Stimulated activated CD4-positive, alpha-beta T cell treated with anti-CD3 and anti-CD28 coated beads, Interleukin-12 subunit alpha, Interleukin-12 subunit beta, amount 100 ng/mL, for 24 hours (primary cell): ENCODE data around the gene CDC42BPB.

ENCODE experiments used
- DNase-seq, 2 experiments: peaks; one replicate each; pipeline ENCODE4 v3.0.0-alpha.2; 2020; ENCODE audit warnings: low read depth in 2 of 2

Gene CDC42BPB

GRCh38 chr14:103057372-103058163, at the start of gene CDC42BPB:
Gene CDC42BPB, minus strand, starts transcription at chr14:103057549. Its CDS starts 376 bp downstream, at chr14:103057173.
- peak; percentile 24 to 53 for DNase-seq

DNA sequence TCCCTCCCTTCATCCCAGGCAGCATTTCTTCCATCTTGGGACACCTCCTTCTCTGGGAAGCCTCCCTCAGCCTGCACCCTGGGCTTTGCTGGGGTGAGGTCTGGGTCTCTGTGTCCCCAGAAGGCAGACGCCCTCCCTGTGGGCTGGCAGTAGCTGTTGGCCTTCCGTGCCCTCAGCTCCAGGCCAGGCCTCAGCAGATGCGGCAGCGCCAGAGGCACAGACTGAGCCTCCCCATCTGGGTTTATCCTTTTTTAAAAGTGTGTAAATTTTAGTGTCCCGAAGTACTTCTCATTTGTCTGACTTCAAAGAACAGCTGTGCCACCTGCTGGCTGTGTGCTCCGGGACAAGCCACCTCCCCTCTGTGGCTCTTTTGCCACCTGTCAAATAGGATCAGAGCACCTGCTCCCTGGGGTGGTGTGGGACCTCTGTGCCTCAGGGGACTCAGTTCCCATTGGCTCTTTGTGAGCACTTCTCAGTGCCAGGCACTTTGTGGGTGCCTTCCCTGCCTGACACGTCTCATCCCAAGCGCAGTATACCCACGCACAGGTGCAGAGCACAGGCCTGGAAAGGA, 48.3 kb upstream of the CDC42BPB start:
- DNase-seq, result no peak

- DNase-seq, result peak; percentile 43 to 56
Observed at GRCh38 chr14:103104654-103105452, 47.5 kb upstream of the CDC42BPB start.

DNA sequence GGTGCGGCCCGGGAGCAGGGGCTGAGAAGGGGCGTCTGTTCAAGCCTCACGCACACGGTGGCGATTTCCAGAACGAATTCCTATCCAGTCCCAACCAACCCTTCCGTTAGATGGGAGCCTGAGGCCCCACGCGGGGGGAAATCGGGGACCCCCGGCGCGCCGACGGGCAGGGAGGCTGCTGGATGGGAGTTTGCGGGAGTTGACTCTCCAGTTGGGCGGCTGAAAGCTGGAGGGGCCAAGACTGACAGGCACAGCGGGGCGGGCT, 47.0 kb upstream of the CDC42BPB start:
- no peak for DNase-seq

DNA sequence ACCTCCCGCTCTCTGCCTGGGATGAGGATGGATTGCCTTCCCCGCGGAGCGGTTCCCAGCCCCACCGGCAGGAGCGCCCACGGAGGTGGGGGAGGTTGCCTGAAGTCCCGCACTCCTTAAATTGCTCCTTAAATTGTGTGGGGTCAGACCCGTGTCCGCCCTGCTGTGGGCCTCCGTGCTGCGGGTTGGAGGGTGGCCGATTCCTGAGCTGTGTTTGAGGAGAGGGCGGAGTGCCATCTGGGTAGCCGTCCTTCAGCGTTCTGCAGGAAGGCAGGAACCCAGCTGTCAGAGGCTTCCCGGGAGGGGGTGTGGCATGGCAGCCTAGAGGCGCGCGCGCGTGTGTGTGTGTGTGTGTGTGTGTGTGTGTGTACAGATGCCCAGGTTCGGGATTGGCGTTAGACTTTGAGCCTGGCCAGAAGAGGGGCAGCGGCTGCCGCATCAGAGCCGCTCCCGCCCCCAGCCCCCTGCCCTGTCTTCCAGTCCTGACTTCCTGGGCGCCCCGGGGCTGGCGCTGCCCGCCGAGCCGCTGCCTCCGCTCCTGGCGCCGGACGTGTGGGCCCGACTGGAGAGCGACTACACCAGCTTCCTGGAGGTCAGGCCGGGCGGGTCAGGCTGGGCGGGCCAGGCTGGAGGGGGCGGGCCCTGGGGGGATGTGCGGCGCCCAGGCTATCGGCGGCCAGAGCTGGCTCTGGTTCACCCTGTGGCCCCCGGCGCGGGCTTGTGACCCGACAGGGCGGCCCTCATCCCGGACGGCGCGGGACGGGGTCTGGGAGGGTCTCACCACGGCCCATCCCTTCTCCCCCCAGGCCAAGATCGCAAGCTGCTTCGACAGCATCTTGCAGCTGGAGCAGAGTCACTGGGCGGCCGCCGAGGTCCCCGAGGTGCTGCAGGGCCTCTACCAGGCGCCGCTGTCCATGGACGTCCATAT, 46.4 kb upstream of the CDC42BPB start:
- DNase-seq, result no peak

GRCh38 chr14:103102689-103103260, 45.4 kb upstream of the CDC42BPB start:
- DNase-seq, result no peak

GRCh38 chr14:103101963-103102688, 44.8 kb upstream of the CDC42BPB start:
- no peak for DNase-seq

- no peak for DNase-seq
Observed at GRCh38 chr14:103101257-103101962, 44.1 kb upstream of the CDC42BPB start.

DNA sequence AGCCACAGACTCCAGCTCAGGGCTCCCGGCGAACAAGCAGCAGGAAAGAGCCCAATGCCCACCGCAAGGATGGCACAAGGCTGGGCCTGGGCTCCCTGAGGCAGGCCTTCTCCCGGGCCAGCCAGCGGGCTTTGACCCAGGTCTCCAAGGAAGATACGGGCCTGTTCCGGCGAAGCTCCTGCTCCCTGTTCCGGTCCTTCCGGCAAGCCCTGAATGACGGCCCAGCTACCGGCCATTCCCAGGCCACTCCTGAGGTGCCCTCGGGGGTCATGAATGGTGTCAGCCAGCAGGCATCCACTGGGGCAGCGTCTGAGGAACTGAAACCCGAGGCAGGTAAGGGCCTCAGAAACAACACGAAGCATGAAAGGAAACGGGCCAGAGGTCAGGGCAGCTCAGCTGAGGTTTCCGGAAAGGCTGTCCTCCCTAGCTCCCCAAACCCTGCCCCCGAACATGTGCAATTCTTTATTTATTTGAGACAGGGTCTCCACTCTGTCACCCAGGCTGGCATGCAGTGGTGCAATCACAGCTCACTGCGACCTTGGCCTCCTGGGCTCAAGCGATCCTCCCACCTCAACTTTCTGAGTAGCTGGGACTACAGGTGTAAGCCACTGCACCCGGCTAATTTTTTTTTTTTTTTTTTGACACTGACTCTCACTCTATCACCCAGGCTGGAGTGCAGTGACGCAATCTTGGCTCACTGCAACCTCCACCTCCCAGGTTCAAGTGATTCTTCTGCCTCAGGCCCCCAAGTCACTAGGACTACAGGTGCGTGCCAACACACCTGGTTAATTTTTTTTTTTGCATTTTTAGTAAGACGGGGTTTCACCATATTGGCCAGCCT, 43.2 kb upstream of the CDC42BPB start:
- no peak for DNase-seq

DNA sequence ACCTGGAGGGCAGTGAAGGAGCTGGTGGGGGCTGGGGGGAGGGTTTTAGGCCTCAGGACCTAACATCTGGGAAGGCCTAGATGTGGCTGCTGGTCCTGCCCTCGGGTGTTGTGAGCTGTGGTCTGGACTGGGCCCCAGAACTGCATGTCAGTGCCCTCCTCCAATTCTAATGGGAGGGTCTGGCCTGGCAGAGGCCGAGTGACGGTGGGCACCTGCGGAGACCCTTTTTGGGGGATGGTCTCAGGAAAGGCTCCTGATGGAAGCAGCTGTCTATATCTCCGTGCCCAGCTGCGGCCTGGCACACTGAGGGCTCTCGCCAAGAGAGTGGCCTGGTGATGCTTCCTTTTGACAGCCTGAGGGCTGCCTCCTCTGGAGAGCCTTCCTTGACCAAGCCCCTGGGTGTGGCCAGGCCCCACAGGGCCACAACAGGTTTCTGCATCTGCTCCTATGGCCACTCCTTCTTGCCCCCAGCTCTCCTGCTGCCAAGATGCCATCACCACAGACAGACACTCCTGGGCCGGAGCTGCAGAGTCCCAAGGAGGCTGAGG, 42.5 kb upstream of the CDC42BPB start:
- no peak for DNase-seq

DNA sequence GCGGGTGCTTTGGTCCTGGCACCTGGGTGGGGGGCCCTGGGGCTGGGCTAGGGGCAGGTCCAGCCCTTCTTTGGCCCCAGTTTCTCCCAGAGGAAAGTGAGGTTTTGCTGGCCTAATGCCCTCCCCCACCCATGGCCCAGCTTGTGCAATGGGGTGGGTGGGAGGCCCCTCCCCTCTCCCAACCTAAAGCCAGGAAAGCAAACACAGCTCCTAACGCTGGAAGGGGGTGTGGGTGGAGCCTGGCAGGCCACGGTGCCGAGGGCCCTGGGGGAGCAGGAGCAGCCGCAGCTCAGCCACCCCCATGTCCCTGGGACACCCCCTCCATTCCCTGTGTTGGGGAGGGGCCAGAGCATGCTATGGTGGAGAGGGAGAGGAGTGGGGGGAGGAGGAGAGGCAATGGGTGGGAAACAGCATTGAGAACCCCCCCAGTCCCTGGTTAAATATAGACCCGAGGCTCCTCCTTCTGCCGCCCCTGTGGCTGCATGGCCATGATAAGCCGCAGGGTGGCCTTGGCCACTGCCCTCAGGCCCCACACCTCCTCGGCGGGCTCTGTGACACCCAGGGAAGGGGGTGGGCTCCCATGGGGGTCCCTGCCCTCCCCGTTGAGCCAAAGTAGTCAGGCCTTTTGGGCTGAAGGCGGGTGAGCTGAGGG, 41.9 kb upstream of the CDC42BPB start:
- no peak for DNase-seq

DNA sequence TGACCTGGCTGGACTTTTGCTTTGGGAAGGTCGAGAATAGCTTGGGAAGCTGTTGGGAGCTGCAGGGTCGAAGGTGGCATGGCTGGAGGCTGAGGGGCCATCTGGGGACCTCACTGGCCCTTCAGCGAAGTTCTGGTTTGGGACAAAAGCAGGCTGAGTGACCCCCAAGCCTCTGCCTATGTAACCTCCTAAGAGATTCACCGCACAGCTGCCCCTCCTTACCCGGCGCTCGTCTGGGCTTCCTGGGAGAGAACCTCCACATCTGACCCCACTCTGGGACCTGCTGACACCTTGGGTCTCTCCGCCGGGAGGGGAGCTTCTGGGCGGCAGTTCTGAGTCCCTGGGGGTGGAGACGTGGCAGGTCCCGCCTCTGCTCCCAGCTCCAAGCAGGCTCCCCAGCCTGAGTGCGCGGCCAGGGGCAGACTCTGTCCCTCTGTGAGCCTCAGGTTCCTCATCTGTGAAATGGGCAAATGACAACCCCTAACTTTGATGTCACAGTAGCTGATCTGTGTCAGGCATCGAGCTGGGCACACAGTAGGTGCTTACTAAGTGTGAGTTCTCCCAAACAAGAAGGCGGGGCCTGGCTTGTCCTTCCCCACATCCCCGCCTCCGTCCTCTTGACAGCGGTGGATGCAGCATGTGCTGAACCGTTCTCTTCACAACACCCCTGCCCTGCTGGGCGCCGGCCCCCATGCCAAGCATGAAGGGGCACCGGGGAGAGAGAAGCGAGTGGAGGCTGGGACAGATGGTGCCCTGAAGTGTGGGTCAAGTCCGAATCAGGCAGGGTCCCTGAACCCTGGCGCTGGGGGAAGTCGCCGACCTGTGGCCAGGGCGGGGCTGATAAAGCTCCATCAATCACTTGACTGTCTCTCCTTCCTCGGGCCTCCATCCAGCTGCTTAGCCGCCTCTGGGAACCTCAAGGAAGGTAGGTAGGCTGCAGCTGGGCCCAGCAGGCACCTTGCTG, 40.9 kb upstream of the CDC42BPB start:
- no peak for DNase-seq

DNA sequence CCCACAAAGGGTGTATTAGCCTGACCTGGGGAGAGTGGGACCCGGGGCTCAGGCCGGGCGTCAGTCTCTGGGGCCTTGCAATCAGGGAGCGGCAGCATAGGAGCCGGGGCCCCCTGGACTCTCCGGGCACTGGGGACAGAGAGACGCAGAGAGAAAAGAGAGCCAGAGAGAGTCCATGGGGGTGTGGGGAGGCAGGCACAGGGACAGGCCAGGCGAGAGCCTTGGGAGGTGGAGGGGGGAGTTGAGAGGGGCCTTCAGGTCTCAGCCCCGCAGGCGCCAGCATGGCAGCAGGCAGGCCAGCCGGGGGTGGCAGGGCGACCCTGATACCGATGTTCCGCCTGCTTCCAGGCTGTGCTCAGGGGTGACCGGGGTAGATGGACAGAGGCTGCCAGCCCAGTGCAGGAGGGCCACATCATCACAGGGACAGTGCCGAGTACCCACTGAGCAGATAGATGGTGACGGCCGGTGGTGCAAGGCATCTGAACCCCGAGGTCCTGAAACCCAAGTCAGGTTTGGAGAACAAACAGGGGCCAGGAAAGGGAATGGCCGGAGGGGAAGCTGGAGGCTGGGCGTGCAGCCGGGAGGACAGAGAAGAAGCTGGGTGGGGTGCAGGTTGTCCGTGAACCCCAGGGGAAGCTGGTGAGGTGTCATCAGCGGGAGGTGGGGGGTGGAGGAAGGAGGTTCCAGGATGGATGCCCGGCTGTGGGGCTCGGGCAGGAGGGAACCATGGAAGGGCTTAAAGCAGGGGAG, 40.1 kb upstream of the CDC42BPB start:
- DNase-seq, result no peak

GRCh38 chr14:103096387-103096786, 39.0 kb upstream of the CDC42BPB start:
- DNase-seq, result no peak

GRCh38 chr14:103095210-103095778, 37.9 kb upstream of the CDC42BPB start:
- no peak for DNase-seq
